ENCODE measurements around the gene GRIK2.
"Not testable (repeated sequence)": the region's sequence is repeated elsewhere in the genome, so short reads cannot be mapped to it uniquely, and the experiment has no call there.

The GRIK2 gene

GRCh38 chr6:102015431-102015830, 621.9 kb downstream of the GRIK2 start:
- no peak for DNase-seq (ENCODE audit: low read depth, low spot score)

- no peak for DNase-seq (ENCODE audit: low read depth, low spot score)
Measured at GRCh38 chr6:102022281-102022680, 628.8 kb downstream of the GRIK2 start.

GRCh38 chr6:102022803-102023202, 629.3 kb downstream of the GRIK2 start:
- no peak for DNase-seq (ENCODE audit: low read depth, low spot score)

- no peak for DNase-seq (ENCODE audit: low read depth, low spot score)
Measured at GRCh38 chr6:102023977-102024657, 630.6 kb downstream of the GRIK2 start.

- no peak for DNase-seq (ENCODE audit: low read depth, low spot score)
Measured at GRCh38 chr6:102026649-102027048, 633.1 kb downstream of the GRIK2 start.

DNA sequence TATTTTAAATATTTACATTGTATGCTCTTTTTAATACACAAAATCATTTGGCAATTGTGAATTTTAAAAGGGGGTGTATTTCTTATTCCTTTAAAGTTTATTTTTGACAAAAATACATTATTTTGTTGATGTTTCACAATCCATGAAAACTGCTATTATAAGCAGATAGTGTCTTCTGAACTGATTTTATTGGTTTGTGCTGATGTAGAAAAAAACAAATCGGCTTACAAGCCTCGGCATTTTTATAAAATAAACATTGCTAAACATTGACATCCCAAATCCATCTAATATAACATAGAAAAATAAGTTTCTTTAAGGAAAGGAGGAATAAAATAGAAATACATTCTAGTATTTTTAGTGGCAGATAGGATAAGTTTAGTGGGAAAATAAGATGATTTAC, 634.7 kb downstream of the GRIK2 start:
- DNase-seq (ENCODE audit: low read depth, low spot score): no peak

- no peak for DNase-seq (ENCODE audit: low read depth, low spot score)
Measured at GRCh38 chr6:102038964-102039363, 645.5 kb downstream of the GRIK2 start.

- no peak for DNase-seq (ENCODE audit: low read depth, low spot score)
Measured at GRCh38 chr6:102039441-102039840, 645.9 kb downstream of the GRIK2 start.

DNA sequence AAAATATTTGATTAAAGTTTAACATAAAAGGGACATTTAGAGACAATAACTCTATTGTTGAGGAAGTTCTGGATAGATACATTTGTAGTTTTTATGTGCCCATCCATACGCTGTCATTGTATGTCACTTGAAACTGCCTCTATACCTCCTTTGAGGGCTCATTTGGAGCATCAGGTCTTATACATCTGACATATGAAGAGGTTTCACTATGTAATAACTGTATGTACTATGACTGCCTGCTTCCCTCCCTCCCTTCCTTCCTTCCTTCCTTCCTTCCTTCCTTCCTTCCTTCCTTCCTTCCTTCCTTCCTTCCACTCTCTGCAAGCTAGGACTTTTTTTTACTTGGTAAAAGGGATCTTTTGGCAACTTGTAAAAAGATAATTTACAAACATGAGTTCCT, 657.5 kb downstream of the GRIK2 start:
- no peak for DNase-seq (ENCODE audit: low read depth, low spot score)

DNA sequence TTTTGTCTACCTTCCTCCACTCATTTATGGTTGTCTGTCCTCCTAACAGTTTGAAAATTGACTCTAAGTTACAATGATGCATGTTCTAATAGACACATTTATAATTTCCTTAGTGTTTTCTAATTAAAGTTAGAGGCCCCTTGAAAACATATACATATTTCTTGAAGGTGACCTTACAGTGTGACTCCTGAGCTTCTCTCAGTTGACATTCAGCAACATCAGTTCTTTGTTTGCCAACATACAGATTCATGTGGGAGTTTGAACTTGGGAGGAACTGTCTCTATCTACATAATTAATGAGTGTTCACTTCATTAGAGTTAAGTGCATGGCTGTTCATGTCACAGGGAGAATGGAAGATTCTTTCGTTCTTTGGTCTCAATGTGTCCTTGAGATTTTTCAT, 658.2 kb downstream of the GRIK2 start:
- DNase-seq (ENCODE audit: low read depth, low spot score): no peak

GRCh38 chr6:102064142-102064541, 670.6 kb downstream of the GRIK2 start:
- DNase-seq (ENCODE audit: low read depth, low spot score): no peak

GRCh38 chr6:102066301-102066700, 672.8 kb downstream of the GRIK2 start:
- DNase-seq (ENCODE audit: low read depth, low spot score): no peak

- no peak for DNase-seq (ENCODE audit: low read depth, low spot score)
Measured at GRCh38 chr6:102068349-102068929, 674.9 kb downstream of the GRIK2 start.

GRCh38 chr6:102075539-102075938, 682.0 kb downstream of the GRIK2 start:
- no peak for DNase-seq (ENCODE audit: low read depth, low spot score)

GRCh38 chr6:102085257-102085656, 691.7 kb downstream of the GRIK2 start:
- no peak for DNase-seq (ENCODE audit: low read depth, low spot score)

DNA sequence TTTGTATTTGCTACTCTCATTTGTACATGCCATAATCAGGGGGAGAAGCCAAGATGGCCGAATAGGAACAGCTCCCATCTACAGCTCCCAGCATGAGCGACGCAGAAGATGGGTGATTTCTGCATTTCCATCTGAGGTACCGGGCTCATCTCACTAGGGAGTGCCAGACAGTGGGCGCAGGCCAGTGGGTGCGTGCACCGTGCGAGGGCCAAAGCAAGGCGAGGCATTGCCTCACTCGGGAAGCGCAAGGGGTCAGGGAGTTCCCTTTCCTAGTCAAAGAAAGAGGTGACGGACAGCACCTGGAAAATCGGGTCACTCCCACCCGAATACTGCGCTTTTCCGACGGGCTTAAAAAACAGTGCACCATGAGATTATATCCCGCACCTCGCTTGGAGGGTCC, 694.7 kb downstream of the GRIK2 start:
- DNase-seq (ENCODE audit: low read depth, low spot score): not testable (repeated sequence)

DNA sequence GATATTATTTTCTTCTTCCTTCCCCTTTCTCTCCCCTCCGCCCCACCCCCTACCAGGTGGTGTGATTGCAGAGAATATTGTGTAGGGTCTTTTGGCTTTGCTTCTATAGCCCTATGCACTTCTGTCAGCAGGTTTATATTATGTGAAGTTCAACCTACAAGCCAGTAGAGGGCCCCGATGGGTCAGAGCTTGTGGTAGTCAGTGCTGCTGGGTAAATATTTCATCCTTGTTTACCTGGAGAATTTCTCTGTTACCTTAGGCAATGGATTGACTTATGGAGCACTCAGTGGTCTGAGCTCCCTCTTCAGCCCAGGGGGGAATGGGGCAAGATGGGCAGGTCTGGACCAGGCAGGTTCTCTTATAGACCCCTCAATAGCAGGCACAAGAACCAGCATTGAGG, 720.9 kb downstream of the GRIK2 start:
- DNase-seq (ENCODE audit: low read depth, low spot score): no peak

DNA sequence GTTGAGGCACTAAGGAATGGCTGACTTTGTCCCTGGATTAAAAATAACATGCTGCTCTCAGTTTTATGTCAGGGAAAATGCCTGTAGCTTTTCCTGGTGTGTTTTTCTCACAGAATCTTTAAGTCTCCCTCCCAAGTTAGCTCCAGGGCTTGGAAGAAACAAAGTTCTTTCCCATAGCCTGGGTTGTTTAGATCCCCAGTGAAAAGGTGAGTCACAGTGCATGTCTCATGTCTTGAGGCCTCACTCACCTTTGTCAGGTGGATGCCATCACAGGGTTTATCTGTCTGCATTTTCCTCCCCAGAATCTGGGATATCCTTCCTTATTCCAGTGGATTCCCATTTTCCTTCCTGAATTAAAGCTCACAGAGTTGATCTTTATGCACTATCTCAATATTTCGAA, 722.4 kb downstream of the GRIK2 start:
- DNase-seq (ENCODE audit: low read depth, low spot score): no peak

DNA sequence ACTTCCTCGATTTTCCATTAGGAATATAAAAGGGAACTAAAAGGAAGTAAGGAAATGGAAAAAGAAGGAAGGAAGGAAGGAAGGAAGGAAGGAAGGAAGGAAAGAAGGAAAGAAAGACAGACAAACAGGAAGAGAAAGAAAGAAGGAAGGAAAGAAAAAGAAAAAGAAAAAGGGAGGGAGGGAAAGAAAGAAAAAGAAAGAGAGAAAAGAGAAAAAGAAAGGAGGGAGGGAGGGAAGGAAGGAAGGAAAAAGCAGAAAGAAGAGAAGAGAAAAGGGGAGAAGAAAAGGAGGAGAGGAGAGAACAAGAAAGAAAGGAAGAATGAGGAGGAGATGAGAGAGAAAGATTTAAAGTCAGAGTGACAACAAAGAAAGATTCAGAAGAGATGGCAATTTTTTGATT, 724.5 kb downstream of the GRIK2 start:
- no peak for DNase-seq (ENCODE audit: low read depth, low spot score)
